OCI-LY7 (cell line): Measurements from ENCODE around the gene ZEB1. TPM values are rescaled to one million over a fixed set of nuclear protein-coding genes. Genes with fewer than 3 reads are reported as not detected.

ENCODE experiments used
- BruUV-seq: library from RNA; stranded (reverse); fragments of 400-500 nt; replicated peaks from 2 replicates; lab custom pipeline; 2021; lab: Mats Ljungman, UMichigan
- CTCF ChIA-PET: fragments of 300-600 bp; sonication (Branson Sonifier 250); formaldehyde crosslinking; loops from one replicate; lab custom pipeline; 2022; ENCODE audit warnings: antibody characterized with exemption; ENCODE audit not compliant: unreplicated experiment; lab: Charles Lee
- POLR2A ChIA-PET: fragments of 300-600 bp; sonication (Branson Sonifier 250); formaldehyde crosslinking; loops from one replicate; lab custom pipeline; 2022; ENCODE audit warnings: antibody characterized with exemption; lab: Charles Lee
- DNase-seq: peaks from one replicate; pipeline ENCODE4 v3.0.0-alpha.2; 2015; ENCODE audit warnings: low spot score
- H2AFZ ChIP-seq: fragments of 200-600 bp; sonication (generic), shearing (Covaris generic); 2 replicates; pipeline ENCODE4 v1.6.1; 2014; ENCODE audit warnings: mild to moderate bottlenecking, antibody characterized with exemption, low read length, moderate library complexity
- H3K27ac ChIP-seq: fragments of 200-600 bp; sonication (generic); 2 replicates; pipeline ENCODE4 v1.5.1; 2014; ENCODE audit warnings: mixed run types, low read depth, mild to moderate bottlenecking, moderate library complexity, low read length, inconsistent platforms; ENCODE audit not compliant: poor library complexity, severe bottlenecking
- H3K36me3 ChIP-seq: fragments of 200-600 bp; sonication (generic); 2 replicates; pipeline ENCODE4 v1.6.1; 2014; ENCODE audit warnings: mild to moderate bottlenecking, antibody characterized with exemption, low read length, moderate library complexity, mixed read lengths; ENCODE audit not compliant: insufficient read depth
- H3K4me1 ChIP-seq: fragments of 200-600 bp; sonication (generic); 2 replicates; pipeline ENCODE4 v1.5.1; 2014; ENCODE audit warnings: mild to moderate bottlenecking, low read length; ENCODE audit not compliant: insufficient read depth, poor library complexity, severe bottlenecking
- H3K4me2 ChIP-seq: fragments of 200-600 bp; sonication (generic); 2 replicates; pipeline ENCODE4 v1.6.1; 2014; ENCODE audit warnings: mild to moderate bottlenecking, low read length
- H3K4me3 ChIP-seq: fragments of 200-600 bp; sonication (generic); 2 replicates; pipeline ENCODE4 v1.5.1; 2014; ENCODE audit warnings: mild to moderate bottlenecking, low read depth, low read length; ENCODE audit not compliant: poor library complexity, severe bottlenecking
- H3K79me2 ChIP-seq: fragments of 200-600 bp; sonication (generic); 2 replicates; pipeline ENCODE4 v1.6.1; 2016; ENCODE audit warnings: low read depth, mild to moderate bottlenecking, low read length, moderate library complexity, mixed read lengths; ENCODE audit not compliant: insufficient read depth
- H3K9me2 ChIP-seq: fragments of 200-600 bp; sonication (generic); 2 replicates; pipeline ENCODE4 v1.6.1; 2016; ENCODE audit warnings: mild to moderate bottlenecking, low read length, mixed read lengths; ENCODE audit not compliant: insufficient read depth
- H3K9me3 ChIP-seq: fragments of 200-600 bp; sonication (generic); 2 replicates; pipeline ENCODE4 v1.6.1; 2014; ENCODE audit warnings: mild to moderate bottlenecking, mixed run types, low read length, mixed read lengths
- H4K20me1 ChIP-seq: fragments of 200-600 bp; sonication (generic); 2 replicates; pipeline ENCODE4 v1.6.1; 2014; ENCODE audit warnings: mild to moderate bottlenecking, antibody characterized with exemption, low read length, moderate library complexity, mixed read lengths; ENCODE audit not compliant: insufficient read depth
- EZH2phosphoT487 ChIP-seq: fragments of 200-600 bp; sonication (generic); IDR thresholded peaks from 2 replicates; pipeline ENCODE4 v1.6.1; 2018; ENCODE audit warnings: low read depth, borderline replicate concordance, mild to moderate bottlenecking, mixed run types, antibody characterized with exemption, low read length, moderate library complexity, mixed read lengths
- intact Hi-C: fragments of 100-400 bp; cut with micrococcal nuclease; formaldehyde crosslinking; loops from one replicate; pipeline ENCODE4 v1.10.0; 2022; ENCODE audit not compliant: unreplicated experiment
- total RNA-seq, 2 experiments: library from RNA; depleted of rRNA in 1 of 2; stranded (reverse); fragments of >200 nt in 1 of 2; shearing (Covaris generic) in 1 of 2; gene quantifications; 2 replicates each; pipeline ENCODE4 v1.2.3, GENCODE V29; 2014 to 2022
- TF ChIP-seq, protein P1 (sequence below): fragments of 200-600 bp; sonication (generic); conservative IDR thresholded peaks from 2 replicates; pipeline ENCODE4 v1.5.1; 2014; ENCODE audit warnings: mild to moderate bottlenecking, antibody characterized with exemption, low read length, moderate library complexity, mixed read lengths

Gene ZEB1
- total RNA-seq, 2 experiments from 2014 or later: 33.2 to 41.9 TPM

DNA sequence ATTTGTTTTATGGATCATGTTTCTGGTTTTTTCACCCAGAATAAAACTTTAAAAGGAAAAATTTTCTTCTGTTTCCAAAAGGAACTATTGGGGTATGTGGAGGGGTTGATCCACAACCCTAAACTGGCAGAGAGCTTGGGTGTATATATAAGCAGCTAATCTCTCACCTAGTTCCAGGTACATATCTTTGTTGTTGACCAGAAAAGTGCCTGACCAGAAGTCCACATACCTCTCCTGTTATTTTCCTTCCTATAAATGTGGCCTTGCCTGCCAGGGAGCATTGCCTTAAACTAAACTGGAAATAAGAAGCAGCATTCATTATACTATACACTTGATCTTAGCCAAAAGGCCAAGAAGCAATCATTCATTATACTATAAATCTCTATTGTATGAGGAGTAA, 112.0 kb downstream of the ZEB1 start:
- H2AFZ ChIP-seq: no peak overlapping the region

GRCh38 chr10:31437959-31438358, 118.9 kb downstream of the ZEB1 start:
- no peaks in the 10 kb centered on the region for H3K9me2 ChIP-seq
- TF ChIP-seq, protein P1, sequence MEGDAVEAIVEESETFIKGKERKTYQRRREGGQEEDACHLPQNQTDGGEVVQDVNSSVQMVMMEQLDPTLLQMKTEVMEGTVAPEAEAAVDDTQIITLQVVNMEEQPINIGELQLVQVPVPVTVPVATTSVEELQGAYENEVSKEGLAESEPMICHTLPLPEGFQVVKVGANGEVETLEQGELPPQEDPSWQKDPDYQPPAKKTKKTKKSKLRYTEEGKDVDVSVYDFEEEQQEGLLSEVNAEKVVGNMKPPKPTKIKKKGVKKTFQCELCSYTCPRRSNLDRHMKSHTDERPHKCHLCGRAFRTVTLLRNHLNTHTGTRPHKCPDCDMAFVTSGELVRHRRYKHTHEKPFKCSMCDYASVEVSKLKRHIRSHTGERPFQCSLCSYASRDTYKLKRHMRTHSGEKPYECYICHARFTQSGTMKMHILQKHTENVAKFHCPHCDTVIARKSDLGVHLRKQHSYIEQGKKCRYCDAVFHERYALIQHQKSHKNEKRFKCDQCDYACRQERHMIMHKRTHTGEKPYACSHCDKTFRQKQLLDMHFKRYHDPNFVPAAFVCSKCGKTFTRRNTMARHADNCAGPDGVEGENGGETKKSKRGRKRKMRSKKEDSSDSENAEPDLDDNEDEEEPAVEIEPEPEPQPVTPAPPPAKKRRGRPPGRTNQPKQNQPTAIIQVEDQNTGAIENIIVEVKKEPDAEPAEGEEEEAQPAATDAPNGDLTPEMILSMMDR: no peak
- TF ChIP-seq EZH2phosphoT487: no peak
- DNase-seq: no peak
- no peaks in the 10 kb centered on the region for H3K36me3 ChIP-seq
- ChIA-PET POLR2A (interaction anchor here (0.5 to 1.0 kb wide), 3 partner anchors 11 to 1690 kb away, joined by 3 to 4 read pairs (median 3); no protein-coding TSS in a partner anchor), CTCF (no interaction called here)
- no peak overlapping the region for H3K4me3 ChIP-seq
- H3K4me1 ChIP-seq: no peaks in the 10 kb centered on the region
- H3K79me2 ChIP-seq: peaks cover 22% of the 10 kb centered on the region; the same call in 1 of the 2 replicates
- H2AFZ ChIP-seq: no peak overlapping the region
- H3K9me3 ChIP-seq: peaks cover 11% of the 10 kb centered on the region; the same call in 1 of the 2 replicates
- no peak overlapping the region for H3K27ac ChIP-seq
- intact Hi-C loops: no loop called here
- no peak overlapping the region for H3K4me2 ChIP-seq
- no peaks in the 10 kb centered on the region for H4K20me1 ChIP-seq
- BruUV-seq: no TSS peak

More for the DNA sequence above, 112.0 kb downstream of the ZEB1 start:
- CTCF ChIA-PET: no interaction called here
- intact Hi-C loops: no loop called here
- POLR2A ChIA-PET: interaction anchor here (1.4 kb wide), 1 partner anchor 10 kb away, joined by 4 read pairs; no protein-coding TSS in a partner anchor
- Histone ChIP-seq H3K9me2 (no peaks in the 10 kb centered on the region), H3K4me1 (peaks cover 7% of the 10 kb centered on the region), H3K4me3 (no peak overlapping the region), H3K79me2 (peaks cover 51% of the 10 kb centered on the region; the same call in 1 of the 2 replicates), H4K20me1 (no peaks in the 10 kb centered on the region), H3K9me3 (peaks cover 8% of the 10 kb centered on the region; the same call in 1 of the 2 replicates), H3K36me3 (no peaks in the 10 kb centered on the region), H3K4me2 (no peak overlapping the region), H3K27ac (no peak overlapping the region)
- no peak for DNase-seq
- no peak for TF ChIP-seq EZH2phosphoT487
- TF ChIP-seq, protein P1: no peak
- no TSS peak for BruUV-seq

- no peaks in the 10 kb centered on the region for H3K9me2 ChIP-seq
- H3K36me3 ChIP-seq: no peaks in the 10 kb centered on the region
- H3K4me1 ChIP-seq: no peaks in the 10 kb centered on the region
- ChIA-PET POLR2A (no interaction called here), CTCF (no interaction called here)
- H3K4me2 ChIP-seq: no peak overlapping the region
- BruUV-seq: no TSS peak
- H4K20me1 ChIP-seq: 0 out of 2 replicates have a peak, but pooled peaks cover 4% of the 10 kb centered on the region
- H3K79me2 ChIP-seq: peaks cover 35% of the 10 kb centered on the region; the same call in 1 of the 2 replicates
- H3K4me3 ChIP-seq: no peak overlapping the region
- intact Hi-C loops: no loop called here
- no peak for TF ChIP-seq EZH2phosphoT487
- TF ChIP-seq, protein P1: no peak
- H2AFZ ChIP-seq: no peak overlapping the region
- no peaks in the 10 kb centered on the region for H3K9me3 ChIP-seq
- no peak overlapping the region for H3K27ac ChIP-seq
- DNase-seq: no peak
These were observed 132.8 kb downstream of the ZEB1 start for GRCh38 chr10:31451766-31452165.
